NCI-H748 (cell line): ENCODE data around the gene NLRC5.
"Not testable (repeated sequence)": the region's sequence is repeated elsewhere in the genome, so short reads cannot be mapped to it uniquely, and the experiment has no call there.

Experiments used
- DNase-seq: peaks from one replicate; lab custom pipeline; 2025; ENCODE audit not compliant: unreplicated experiment; lab: John Stamatoyannopoulos, UW

The NLRC5 gene

DNA sequence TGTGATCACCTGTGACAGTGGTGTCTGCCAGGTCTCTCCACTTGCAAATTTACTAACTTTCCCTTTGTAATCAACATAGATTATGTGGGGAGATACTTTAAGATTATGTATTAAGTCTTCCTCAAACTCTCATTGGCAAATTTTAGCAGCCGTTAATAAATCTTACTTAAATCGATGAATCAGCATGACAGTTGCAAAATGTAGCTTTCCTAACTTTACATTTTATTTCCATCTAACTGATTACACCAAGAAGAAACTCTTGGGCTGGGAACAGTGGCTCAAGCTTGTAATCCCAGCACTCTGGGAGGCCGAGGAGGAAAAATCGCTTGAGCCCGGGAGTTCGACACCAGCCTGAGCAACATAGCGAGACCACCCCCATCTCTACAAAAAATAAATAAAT is 79.7 kb downstream of the NLRC5 start:
- DNase-seq: no peak

DNA sequence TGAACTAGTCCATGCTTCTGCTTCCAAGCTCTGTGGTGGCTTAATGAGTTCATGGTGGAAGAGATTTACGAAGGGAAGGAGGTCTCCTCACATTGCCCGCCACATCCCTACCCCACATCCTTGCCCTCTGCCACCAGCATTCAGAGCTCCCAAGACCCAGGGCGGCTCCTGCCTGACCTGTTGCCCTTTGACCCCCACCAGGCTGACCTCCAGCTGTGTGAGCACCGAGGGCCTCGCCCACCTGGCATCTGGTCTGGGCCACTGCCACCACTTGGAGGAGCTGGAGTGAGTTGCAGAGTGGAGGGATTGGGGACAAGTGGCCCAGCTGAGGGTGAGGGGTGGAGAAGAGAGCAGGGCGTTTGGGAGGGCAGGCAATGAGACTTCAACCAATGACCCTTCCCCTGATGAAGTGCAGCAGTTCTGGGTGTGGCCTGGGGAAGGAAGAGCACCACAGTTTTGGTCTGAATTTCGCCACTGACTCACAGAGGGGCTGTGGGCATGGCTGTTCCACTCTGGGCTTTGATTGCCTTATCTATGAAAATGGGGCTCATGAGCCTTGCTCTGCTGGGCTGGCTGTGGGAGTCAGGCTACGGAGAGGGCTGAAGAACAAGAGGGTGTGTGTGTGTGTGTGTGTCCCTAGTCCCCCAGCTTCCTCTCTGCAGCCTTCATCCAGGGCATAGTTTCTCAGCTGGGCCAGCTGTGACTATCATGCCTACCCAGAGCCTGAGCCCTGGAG is 80.4 kb downstream of the NLRC5 start:
- no peak for DNase-seq

DNA sequence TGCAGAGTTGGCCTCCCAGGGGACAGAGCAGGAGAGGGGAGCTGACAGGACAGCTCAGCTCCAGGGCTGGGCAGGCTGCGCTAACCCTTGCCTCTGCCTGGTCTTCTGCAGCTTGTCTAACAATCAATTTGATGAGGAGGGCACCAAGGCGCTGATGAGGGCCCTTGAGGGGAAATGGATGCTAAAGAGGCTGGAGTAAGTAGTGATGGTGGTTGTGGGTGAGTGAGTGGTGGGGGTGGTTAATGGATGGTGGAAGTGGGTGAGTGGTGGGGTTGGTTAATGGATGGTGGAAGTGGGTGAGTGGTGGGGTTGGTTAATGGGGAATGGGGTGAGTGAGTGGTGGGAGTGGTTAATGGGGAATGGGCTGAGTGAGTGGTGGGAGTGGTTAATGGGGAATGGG is 81.1 kb downstream of the NLRC5 start:
- DNase-seq: no peak

DNA sequence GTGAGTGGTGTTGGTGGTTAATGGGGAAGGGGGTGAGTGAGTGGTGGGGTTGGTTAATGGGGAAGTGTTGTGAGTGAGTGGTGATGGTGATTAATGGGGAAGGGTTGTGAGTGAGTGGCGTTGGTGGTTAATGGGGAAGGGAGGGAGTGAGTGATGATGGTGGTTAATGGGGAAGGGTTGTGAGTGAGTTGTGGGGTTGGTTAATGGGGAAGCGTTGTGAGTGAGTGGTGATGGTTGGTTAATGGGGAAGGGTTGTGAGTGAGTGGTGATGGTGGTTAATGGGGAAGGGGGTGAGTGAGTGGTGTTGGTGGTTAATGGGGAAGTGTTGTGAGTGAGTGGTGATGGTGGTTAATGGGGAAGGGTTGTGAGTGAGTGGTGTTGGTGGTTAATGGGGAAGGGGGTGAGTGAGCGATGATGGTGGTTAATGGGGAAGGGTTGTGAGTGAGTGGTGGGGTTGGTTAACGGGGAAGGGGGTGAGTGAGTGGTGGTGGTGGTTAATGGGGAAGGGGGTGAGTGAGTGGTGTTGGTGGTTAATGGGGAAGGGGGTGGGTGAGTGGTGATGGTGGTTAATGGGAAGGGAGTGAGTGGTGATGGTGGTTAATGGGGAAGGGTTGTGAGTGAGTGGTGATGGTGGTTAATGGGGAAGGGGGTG is 81.8 kb downstream of the NLRC5 start:
- DNase-seq: not testable (repeated sequence)

DNA sequence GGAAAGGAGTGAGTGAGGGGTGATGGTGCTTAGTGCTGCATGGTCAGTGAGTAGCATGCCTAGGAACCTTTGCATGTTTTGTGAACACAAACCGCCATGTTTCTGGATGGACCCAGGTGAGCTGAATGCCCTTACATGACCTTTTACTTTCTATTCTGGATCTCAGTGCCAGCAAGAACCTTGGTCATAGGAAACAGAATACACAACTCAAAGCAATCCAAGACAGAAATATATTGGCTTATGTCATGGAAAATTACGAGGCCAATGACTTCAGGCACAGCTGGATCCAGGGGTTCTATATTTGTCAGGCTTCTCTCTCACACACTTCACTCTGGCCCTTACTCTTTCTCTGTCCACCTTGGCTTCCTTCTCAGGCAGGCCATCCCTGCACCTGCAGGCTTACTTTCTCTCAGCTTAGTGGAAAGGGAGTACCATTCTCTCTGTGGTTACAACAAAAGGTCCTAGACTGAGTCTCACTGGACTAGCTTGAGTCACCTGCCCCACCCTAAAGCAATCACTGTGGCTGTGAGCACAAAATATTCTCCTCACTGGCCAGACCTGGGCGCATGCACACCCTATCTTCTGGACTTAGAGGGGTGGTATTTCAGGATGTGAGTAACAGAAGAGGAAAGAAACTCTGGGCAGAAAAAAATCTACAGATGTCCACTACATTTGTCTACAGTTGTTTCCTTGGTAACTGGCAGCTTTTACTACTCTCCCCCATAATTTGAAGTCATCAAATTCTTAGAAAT is 82.7 kb downstream of the NLRC5 start:
- no peak for DNase-seq

DNA sequence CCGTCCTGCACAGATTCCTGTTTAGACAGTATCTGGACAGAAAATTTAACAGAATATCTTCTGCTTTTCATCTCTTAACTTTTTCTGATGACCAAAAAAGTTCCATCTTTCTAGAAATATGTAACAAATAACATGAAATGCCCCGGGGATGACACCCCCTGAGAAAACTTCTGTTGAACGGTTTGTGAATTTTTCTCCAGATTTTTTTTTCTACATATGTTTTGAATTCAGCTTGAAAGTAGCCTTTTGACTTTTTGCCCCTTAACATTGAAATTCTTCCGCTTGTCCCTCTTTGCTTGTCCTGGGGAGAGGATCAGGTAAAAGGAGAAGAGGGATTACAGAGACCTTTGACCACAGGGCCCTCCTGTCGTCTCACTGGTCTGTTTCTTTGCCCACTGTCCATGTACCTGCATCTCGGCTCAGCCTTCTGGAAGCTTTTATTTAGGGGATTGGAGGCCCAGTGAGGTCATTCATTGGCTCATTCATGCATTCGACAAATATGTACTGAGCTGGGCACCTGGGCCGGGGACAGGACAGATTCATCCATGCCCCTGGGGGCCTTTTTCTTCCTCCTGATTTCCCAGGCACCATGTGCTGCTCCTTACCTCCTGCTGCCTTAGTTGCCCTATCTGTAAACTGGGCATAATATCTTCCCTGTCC is 83.4 kb downstream of the NLRC5 start:
- DNase-seq: no peak

DNA sequence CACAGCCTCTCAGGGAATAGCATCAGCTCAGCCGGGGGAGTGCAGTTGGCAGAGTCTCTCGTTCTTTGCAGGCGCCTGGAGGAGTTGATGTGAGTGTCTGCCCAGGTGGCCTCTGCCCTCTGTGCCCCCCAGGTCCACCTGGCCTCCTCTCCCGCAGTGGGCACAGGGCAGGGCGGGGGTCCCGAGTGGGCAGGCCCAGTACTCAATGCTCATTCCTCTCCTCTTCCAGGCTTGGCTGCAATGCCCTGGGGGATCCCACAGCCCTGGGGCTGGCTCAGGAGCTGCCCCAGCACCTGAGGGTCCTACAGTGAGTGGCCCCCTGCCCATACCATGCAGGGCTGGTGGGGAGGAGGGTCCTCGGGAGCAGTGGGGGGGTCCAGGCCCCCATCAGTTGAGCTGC is 88.4 kb downstream of the NLRC5 start:
- no peak for DNase-seq

DNA sequence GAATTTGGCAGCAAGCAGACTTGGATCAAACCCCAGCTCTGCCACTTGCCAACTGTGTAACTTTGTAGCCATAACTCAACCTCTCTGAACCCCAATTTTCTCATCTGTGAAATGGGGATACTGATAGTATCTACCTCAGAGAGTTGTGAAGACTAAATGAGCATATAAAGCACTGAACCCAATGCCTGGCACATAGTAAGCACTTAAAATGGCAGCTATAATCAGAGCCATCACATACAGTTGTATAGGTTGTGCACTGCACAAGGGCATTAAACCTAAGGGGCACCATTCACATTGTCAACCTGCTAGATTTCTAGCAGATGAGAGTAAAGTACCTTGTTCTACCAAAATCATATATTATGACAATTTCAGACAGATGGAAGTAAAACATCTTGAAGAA is 92.4 kb downstream of the NLRC5 start:
- DNase-seq: no peak

DNA sequence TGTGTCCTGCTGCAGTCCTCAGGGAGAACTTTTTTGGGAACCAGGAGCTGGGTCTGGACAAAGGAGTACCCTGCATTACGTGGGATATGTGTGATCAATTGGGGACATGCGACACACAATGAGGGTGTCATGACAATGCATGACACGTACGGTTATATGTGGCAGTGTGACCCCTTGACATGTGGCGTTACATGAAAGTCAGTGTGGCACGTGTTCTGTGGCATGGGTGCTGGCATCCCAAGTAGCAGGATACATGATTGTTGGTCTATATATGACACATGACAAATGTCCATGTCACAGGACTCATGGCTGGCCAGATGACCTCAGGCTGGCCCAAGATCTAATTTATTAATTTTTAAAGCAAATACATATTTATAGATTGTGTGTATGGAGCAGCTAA is 93.3 kb downstream of the NLRC5 start:
- no peak for DNase-seq

DNA sequence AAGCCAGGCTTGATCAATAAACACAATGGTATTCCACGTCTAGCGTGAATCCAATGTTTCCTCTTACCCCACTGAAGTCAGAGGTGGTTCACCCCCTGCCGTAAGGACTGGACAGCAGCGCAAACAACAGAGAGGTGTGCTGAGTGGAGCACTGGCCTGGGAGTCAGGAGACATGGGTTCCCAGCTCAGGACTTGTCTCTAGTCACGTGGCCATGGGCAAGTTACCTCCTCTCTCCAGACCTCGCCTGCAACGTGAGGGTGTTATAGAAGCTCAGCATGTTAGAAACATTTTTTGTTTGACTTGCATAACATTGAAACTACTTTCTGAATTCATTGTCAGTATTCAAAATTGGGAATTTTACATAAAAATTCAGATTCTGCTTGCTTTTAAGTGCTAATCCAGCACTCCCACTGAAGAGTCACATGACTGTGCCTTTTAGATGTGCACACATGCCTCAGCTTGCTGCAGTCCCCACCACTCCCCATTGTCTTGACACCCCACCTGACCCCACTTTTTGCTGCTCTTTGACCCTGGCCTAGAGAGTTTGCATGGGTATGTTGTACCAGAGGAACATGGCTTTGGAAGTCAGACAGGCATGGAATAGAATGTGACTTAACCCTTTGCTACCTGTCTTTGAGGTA is 94.2 kb downstream of the NLRC5 start:
- DNase-seq: no peak

DNA sequence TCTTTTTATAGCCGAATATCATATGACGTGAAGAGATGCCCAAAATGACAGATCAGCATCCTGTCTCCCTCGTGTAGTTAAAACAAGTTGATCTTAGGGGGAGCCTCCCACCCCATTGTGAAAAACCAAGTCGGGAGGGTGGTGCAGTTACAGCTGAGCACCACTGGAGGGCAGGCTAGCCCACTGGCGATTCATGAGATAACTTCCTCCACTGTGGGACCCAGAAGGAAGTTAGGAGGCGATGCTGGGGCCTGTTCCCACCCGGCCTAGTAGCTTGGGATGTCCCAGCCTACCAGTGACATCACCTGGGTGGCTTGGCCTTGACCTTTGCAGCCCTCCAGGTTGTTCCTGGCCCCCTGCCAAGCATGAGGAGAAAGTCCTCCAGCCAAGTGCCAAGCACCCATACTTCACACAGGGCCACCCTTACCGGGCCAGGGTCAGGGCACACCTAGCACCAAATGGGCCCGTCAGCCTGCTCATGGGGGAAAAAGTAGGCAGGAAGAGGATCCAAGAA is 95.0 kb downstream of the NLRC5 start:
- DNase-seq: peak; percentile 41

DNA sequence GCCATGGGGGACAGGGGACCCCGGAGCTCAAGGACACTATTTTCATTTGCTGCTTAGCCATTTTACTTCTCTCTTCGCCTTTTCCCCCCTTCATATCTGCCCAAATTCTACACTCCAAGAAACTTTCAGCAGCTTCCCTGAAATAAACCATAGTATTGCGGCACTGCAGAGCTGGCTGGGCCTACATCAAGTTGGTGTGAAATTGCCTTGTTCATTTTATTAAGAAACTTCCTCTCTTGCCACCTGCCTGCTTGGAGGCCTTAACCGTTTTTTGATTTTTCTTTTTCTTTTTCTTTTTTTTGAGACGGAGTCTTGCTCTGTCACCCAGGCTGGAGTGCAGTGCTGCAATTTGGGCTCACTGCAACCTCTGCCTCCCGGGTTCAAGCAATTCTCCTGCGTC is 95.6 kb downstream of the NLRC5 start:
- DNase-seq: no peak

DNA sequence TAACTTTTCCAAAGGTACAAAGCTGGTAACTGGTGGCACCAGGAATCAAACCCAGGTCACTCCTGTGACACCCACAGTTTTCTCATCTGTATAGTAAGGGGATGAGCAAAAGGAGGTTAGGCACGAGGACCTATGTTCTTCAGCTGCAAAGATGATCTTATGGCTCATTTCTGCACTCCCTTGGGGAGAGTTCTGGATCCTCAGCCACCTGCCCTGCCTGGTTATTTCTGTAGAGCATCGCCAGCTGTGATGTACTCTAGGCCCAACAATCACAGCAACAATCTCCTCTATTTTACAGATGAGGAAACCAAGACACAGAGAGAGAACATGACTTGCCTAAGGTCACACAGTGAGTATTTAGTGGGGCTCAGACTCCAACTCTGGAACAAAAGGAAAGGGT is 97.6 kb downstream of the NLRC5 start:
- no peak for DNase-seq

DNA sequence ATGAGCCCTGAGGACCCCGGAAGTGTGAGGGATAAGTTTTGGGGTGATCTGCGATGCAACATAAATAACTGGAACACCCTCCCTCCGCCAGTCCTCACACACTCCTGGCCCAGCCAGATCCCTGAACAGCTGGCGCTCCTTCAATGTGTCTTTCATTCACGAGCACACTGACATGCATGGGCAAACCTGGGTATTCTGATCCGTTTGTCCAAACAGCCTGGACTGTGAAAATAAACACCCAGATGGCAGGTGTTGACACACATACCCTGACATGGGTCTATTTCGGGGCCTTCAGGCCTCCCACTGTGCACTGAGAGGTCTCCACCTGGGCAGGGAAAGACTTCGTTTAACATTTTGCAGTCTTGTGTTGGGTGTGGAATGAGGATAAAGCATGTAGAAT is 100.0 kb downstream of the NLRC5 start:
- peak; percentile 54 for DNase-seq

DNA sequence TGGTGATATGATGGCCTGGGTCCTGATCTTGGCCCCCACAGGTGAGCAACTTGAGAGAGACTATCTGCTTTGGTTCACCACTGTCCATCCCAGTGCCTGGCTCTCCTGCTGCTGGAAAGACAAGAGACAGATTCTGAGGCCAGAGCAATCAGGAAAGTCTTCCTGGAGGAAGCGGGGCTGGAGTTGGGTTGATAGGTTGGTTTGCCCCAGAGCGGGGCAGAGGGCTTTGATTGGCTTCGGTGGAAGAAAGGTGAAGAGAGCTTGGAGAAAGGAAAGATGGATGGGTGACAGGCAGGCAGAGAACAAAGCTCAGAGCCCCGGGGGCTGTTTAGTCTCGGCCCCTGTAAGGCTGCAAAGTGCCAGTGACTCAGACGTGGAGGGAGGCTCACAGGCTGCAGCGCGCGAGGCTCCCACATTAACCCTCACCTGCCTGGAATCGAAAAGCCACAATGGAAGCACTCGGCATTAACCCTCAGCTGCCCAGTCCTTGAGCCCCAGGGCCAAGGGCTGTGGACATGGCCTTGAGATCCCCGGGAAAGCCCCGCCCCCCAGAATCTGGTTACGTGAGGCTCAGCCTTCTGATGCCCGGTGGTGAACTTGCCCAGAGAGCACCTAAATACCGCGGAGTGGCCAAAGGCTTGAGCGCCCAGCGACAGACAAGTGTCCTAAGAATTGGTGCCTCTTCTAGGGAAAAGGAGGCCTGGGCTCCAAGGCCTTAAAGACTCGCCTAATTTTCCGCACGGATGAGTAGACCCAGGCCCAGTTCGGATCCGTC is 102.0 kb downstream of the NLRC5 start:
- peak; percentile 3 for DNase-seq

DNA sequence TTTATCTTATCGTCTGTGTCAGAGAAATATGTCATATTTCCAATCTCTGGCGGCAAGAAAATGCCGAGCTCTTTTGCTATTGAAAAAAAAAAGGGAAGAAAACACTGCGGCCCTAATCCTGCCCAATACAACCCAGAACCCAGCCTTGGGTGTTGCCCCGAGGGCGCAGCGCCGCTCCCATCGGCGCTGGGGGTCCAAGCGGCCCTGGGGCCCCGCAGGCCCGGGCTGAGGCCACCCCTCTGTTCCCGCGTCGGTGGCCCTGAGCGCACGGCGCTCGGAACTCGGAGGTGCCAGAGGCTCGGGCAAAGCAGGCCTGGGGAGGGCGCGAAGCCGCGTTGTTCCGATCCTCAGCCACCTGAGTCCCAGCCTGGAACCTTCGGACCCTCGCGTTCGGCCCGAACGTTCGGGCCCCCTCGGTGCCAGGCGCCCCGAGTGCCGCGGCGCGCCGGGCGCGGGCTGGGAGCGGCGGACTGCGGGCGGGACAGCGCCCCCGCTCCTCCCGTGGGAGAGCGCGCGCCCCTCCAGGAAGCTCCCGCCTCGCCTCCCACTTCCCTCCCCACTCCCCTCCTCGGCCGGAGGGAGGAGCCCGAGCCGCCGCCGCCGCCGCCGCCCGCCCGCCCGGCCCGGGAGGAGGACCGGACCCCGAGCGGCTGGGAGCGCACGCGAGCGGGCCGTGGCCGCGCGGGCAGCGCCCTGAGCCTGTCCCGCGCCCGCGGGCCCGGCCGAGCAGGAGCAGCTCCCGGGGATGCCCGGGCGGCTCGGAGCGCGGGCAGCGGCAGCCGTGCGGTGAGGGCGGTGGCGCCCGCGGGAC is 102.8 kb downstream of the NLRC5 start, which contains the start of gene CPNE2:
Gene CPNE2, plus strand, starts transcription at position 609 of the 811 bp plus-strand sequence. CDS start 18,160 bp downstream, outside the sequence.
- peak; percentile 62 for DNase-seq

DNA sequence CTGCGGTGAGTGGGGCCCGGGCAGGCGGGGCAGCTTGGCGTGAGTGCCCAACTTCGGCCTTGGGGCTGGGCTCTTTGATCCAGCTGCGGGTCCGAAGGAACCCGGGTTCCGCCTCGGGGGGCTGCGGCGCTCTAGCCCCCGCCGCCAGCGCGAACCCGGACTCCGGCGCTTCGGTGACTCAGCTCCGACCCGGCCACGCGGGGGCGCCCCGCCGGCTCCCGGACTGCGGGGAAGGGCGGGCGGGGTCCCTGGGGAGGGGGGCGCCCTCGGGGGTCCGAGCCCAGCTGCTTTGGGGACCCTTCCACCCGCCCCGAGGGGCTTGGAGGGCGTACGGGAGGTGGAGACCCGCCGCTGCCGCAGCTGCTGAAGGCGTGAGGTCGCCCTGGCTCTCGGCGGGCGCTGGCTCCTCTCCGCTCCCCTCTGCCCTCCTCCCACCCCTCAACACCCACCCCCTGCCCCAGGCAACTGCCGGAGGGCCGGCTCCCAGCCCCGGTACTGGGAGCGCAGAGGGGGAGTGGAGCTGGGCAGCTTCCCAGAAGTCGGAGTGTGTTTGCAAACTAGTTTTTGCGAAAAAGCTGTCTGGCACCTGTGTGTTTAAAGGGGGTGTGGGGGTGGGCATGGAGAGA is 103.5 kb downstream of the NLRC5 start:
- peak; percentile 35 for DNase-seq

DNA sequence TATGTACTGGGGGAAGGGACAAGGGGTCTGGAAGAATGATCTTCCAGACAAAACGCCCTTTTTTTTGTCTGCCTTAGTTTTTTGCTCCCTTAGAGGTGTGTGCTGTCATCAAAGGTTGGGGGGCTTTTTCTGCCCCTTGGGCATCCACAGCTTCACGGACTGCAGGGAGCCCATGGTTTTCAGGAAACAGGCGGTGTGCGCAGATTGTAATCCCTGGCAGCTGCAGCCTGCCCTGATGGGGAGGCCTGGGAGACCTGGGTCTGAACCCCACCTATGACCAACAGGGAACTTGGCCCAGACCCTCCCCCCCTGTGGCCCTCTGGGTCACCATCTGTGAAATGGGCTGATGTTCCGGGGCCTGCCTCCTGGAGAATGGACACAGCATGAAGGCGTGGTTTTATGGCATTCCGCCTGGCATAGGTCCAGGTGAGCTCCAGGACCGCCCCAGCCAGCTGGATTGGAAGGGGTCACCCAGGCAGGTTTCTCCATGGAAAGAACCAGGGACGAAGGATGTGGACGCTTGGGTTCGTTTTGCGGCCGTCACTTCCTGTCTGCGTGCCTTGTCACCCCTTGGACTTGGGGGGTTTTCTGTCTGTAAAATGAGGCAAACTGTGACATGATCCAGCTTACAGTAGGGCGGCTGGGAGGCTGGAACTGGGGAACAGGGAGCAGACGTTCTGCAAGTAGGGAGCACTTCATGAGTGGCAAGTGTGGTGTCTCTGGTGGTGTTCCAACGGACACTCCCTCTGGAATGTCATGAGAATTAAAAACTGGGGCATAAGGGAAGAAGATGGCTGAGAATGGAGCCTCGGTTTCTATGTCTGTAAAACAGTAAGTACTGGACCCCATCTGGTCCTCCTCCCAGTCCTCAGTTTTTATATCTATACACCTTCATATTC is 104.6 kb downstream of the NLRC5 start:
- peak; percentile 38 for DNase-seq
